K562 (cell line): ENCODE data around the gene SORBS2. TPM values are rescaled to one million over a fixed set of nuclear protein-coding genes. Genes with fewer than 3 reads are reported as not detected.

Source experiments
- ATAC-seq: fragments of 200-7000 bp; cut with Tn5 transposase; 3 replicates; pipeline ENCODE4 v1.9.1; 2020; ENCODE audit warnings: moderate library complexity
- BruUV-seq: library from RNA; stranded (reverse); fragments of 400-500 nt; replicated peaks from 2 replicates; lab custom pipeline; 2021; lab: Mats Ljungman, UMichigan
- CTCF ChIA-PET: fragments of 300-600 bp; formaldehyde crosslinking; extraction: SDS; loops from one replicate; lab custom pipeline; 2021; ENCODE audit warnings: low intra/inter-chr PET ratio; lab: Yijun Ruan, JAX
- POLR2A ChIA-PET: fragments of 300-600, 350-650 bp; sonication (Branson Sonifier 250); formaldehyde crosslinking; extraction: SDS; loops from one replicate; lab custom pipeline; 2021; ENCODE audit warnings: antibody characterized with exemption, inconsistent platforms; lab: Yijun Ruan, JAX
- DNase-seq, 4 experiments: peaks; one replicate each; pipeline versions ENCODE4 v3.0.0 to v3.0.0-alpha.2; 2011 to 2018; ENCODE audit warnings: low spot score in 3 of 4, mixed read lengths in 3 of 4; ENCODE audit errors: extremely low read depth in 1 of 4
- FAIRE-seq: peaks from 2 replicates; lab custom pipeline; 2011; peaks lifted over from hg19 to GRCh38; lab: Jason Lieb, UNC
- H2AFZ ChIP-seq: 2 replicates; pipeline ENCODE4 v1.6.0; 2011; ENCODE audit warnings: low read depth, low read length, control low read depth, inconsistent platforms
- H3K27ac ChIP-seq: fragments of 200-600 bp; 3 replicates; pipeline ENCODE4 v1.8.0; 2011; ENCODE audit warnings: low read depth, mild to moderate bottlenecking, control low read depth, inconsistent platforms, low read length, moderate library complexity, mixed read lengths; ENCODE audit errors: extremely low read depth
- H3K27me3 ChIP-seq, 2 experiments: fragments of 300-600 bp in 1 of 2; 2 replicates in 1 of 2; 3 replicates in 1 of 2; pipeline versions ENCODE4 v1.6.0 to v1.8.0; 2011; ENCODE audit warnings: inconsistent platforms in 2 of 2, low read length in 2 of 2, mild to moderate bottlenecking in 1 of 2, mixed read lengths in 1 of 2, moderate library complexity in 1 of 2; ENCODE audit not compliant: control insufficient read depth in 2 of 2, insufficient read depth in 2 of 2
- H3K36me3 ChIP-seq: fragments of 300-600 bp; 3 replicates; pipeline ENCODE4 v1.8.0; 2011; ENCODE audit warnings: mild to moderate bottlenecking, low read length, inconsistent platforms; ENCODE audit not compliant: control insufficient read depth, insufficient read depth
- H3K4me1 ChIP-seq, 2 experiments: fragments of 200-600 bp in 1 of 2; replicated peaks in 1 of 2; 2 replicates in 1 of 2; 3 replicates in 1 of 2; pipeline versions ENCODE4 v1.5.1 to v1.8.0; 2011; ENCODE audit warnings: inconsistent platforms in 2 of 2, low read length in 2 of 2, mild to moderate bottlenecking in 1 of 2, mixed read lengths in 1 of 2, moderate library complexity in 1 of 2; ENCODE audit not compliant: control insufficient read depth in 2 of 2, insufficient read depth in 2 of 2
- H3K4me2 ChIP-seq: 2 replicates; pipeline ENCODE4 v1.6.1; 2011; ENCODE audit warnings: low read length, control low read depth, inconsistent platforms, mixed read lengths; ENCODE audit not compliant: insufficient read depth
- H3K4me3 ChIP-seq: fragments of 200-600 bp; sonication (generic), shearing (Covaris generic); 2 replicates; pipeline ENCODE4 v1.5.1; 2016; ENCODE audit warnings: control low read depth, inconsistent platforms
- H3K79me2 ChIP-seq: fragments of 200-600 bp; 3 replicates; pipeline ENCODE4 v1.8.0; 2011; ENCODE audit warnings: low read length, inconsistent platforms; ENCODE audit not compliant: control insufficient read depth, insufficient read depth
- H3K9ac ChIP-seq, 2 experiments: 2 replicates each; pipeline versions ENCODE4 v1.6.0 to v1.6.1; 2011; ENCODE audit warnings: low read depth in 2 of 2, low read length in 2 of 2, control low read depth in 1 of 2, inconsistent platforms in 1 of 2, mild to moderate bottlenecking in 1 of 2, mixed read lengths in 1 of 2; ENCODE audit not compliant: insufficient read depth in 1 of 2
- H3K9me1 ChIP-seq: one replicate; pipeline ENCODE4 v1.6.0; 2011; ENCODE audit warnings: inconsistent platforms, mild to moderate bottlenecking, low read length, moderate library complexity; ENCODE audit not compliant: control insufficient read depth, insufficient read depth
- H3K9me3 ChIP-seq: replicated peaks from 2 replicates; pipeline ENCODE4 v1.5.1; 2011; ENCODE audit warnings: low read depth, low read length, inconsistent platforms; ENCODE audit not compliant: control insufficient read depth, insufficient read depth
- H4K20me1 ChIP-seq: replicated peaks from 2 replicates; pipeline ENCODE4 v1.6.1; 2011; ENCODE audit warnings: low read length, inconsistent platforms, mixed read lengths; ENCODE audit not compliant: control insufficient read depth, insufficient read depth
- BRD9 ChIP-seq: fragments of 450-650 bp; IDR thresholded peaks from 2 replicates; pipeline ENCODE4 v1.6.1; 2018; ENCODE audit warnings: low read depth; ENCODE audit not compliant: partially characterized antibody
- DACH1 ChIP-seq: fragments of 450-650 bp; IDR thresholded peaks from 2 replicates; pipeline ENCODE4 v1.6.1; 2018; ENCODE audit not compliant: partially characterized antibody
- EGR1 ChIP-seq: fragments of 450-650 bp; conservative IDR thresholded peaks from 2 replicates; pipeline ENCODE4 v1.6.1; 2017; ENCODE audit warnings: mild to moderate bottlenecking
- GTF2A2 ChIP-seq: IDR thresholded peaks from 2 replicates; pipeline ENCODE4 v1.6.1; 2016; ENCODE audit warnings: mild to moderate bottlenecking, missing genetic modification characterization, missing compliant biosample characterization
- KLF16 ChIP-seq: IDR thresholded peaks from 2 replicates; pipeline ENCODE4 v1.6.1; 2016; ENCODE audit warnings: antibody characterized with exemption
- NEUROD1 ChIP-seq: fragments of 150-350 bp; IDR thresholded peaks from 2 replicates; pipeline ENCODE4 v1.6.1; 2014; ENCODE audit warnings: borderline replicate concordance, low read length, low read depth; ENCODE audit not compliant: partially characterized antibody
- RBM22 ChIP-seq: fragments of 200-400 bp; formaldehyde crosslinking; IDR thresholded peaks from 2 replicates; pipeline ENCODE4 v1.6.1; 2018; ENCODE audit warnings: low read length, low read depth; ENCODE audit not compliant: poor library complexity, severe bottlenecking
- RBM25 ChIP-seq: fragments of 200-400 bp; formaldehyde crosslinking; IDR thresholded peaks from 2 replicates; pipeline ENCODE4 v1.6.1; 2018; ENCODE audit warnings: low read length, low read depth, moderate library complexity; ENCODE audit not compliant: severe bottlenecking
- SIN3B ChIP-seq: fragments of 450-650 bp; IDR thresholded peaks from 2 replicates; pipeline ENCODE4 v1.6.1; 2017; ENCODE audit warnings: low read depth, mild to moderate bottlenecking, moderate library complexity
- SNRNP70 ChIP-seq: fragments of 200-400 bp; formaldehyde crosslinking; optimal IDR thresholded peaks from 2 replicates; pipeline ENCODE3; 2017; ENCODE audit warnings: low read depth, low read length
- STAG1 ChIP-seq: sonication (generic); formaldehyde crosslinking; IDR thresholded peaks from 2 replicates; pipeline ENCODE4 v1.5.0; 2020; ENCODE audit warnings: missing genetic modification reagents, borderline replicate concordance
- XRCC3 ChIP-seq: fragments of 450-650 bp; IDR thresholded peaks from 2 replicates; pipeline ENCODE4 v1.6.1; 2017; ENCODE audit warnings: mild to moderate bottlenecking, moderate library complexity
- YY1 ChIP-seq, 3 experiments: IDR thresholded peaks; 2 replicates each; pipeline ENCODE4 v1.6.1; 2011; ENCODE audit warnings: low read length in 2 of 3, mild to moderate bottlenecking in 2 of 3, moderate library complexity in 2 of 3, borderline replicate concordance in 1 of 3, control low read depth in 1 of 3, low read depth in 1 of 3; ENCODE audit not compliant: insufficient read depth in 3 of 3, insufficient replicate concordance in 2 of 3, control insufficient read depth in 1 of 3, insufficient read length in 1 of 3; ENCODE audit errors: extremely low read depth in 1 of 3
- ZFP1 ChIP-seq: fragments of 450-650 bp; formaldehyde crosslinking; IDR thresholded peaks from 2 replicates; pipeline ENCODE4 v1.4.0; 2020; ENCODE audit warnings: mild to moderate bottlenecking, mixed read lengths
- ZNF175 ChIP-seq: fragments of 200-800 bp; sonication (Bioruptor generic); IDR thresholded peaks from 2 replicates; pipeline ENCODE4 v1.6.1; 2016; ENCODE audit warnings: low read depth, mild to moderate bottlenecking, missing genetic modification characterization, missing compliant biosample characterization
- ZNF197 ChIP-seq: fragments of 200-800 bp; sonication (Bioruptor generic); IDR thresholded peaks from 2 replicates; pipeline ENCODE4 v1.6.1; 2016; ENCODE audit warnings: low read depth, missing genetic modification characterization, missing compliant biosample characterization
- ZNF239 ChIP-seq: fragments of 250-450 bp; sonication (Bioruptor Pico); IDR thresholded peaks from 2 replicates; pipeline ENCODE4 v1.4.0; 2020; ENCODE audit warnings: mild to moderate bottlenecking
- ZNF282 ChIP-seq: sonication (generic); formaldehyde crosslinking; IDR thresholded peaks from 2 replicates; pipeline ENCODE4 v1.8.1; 2023; ENCODE audit warnings: missing genetic modification reagents
- ZZZ3 ChIP-seq: fragments of 450-650 bp; IDR thresholded peaks from 2 replicates; pipeline ENCODE4 v1.6.1; 2016; ENCODE audit warnings: antibody characterized with exemption, mild to moderate bottlenecking, moderate library complexity
- WGBS: fragments of 100-300 bp; shearing (Covaris generic); methylation state at CpG from one replicate; pipeline ENCODE4 v1.1.6; 2016; ENCODE audit warnings: low coverage, mixed read lengths; ENCODE audit not compliant: insufficient coverage; ENCODE audit errors: missing lambda C conversion rate; 5-methylcytosine and 5-hydroxymethylcytosine counted together
- in situ Hi-C: fragments of 300-500 bp; cut with MboI; formaldehyde crosslinking; loops from 4 replicates; pipeline ENCODE4 v1.15.0; 2018; ENCODE audit warnings: inconsistent platforms, mixed read lengths
- intact Hi-C: fragments of 100-400 bp; cut with micrococcal nuclease; formaldehyde crosslinking; loops from 2 replicates; pipeline ENCODE4 v1.14.2; 2022
- polyA plus RNA-seq, 8 experiments: library from polyadenylated mRNA; depleted of rRNA in 4 of 8; stranded (reverse) in 5 of 8; unstranded in 3 of 8; fragments of >200 nt; fragmentation: Nextera tagmentation in 2 of 8; fragmentation: Illumina TruSeq in 1 of 8; extraction: Ambion mirVana in 2 of 8; extraction: Trizol in 1 of 8; gene quantifications; 2 replicates each; pipeline versions ENCODE4 v1.2.1 to v1.2.3, GENCODE V29; 2011 to 2014; ENCODE audit warnings: inconsistent platforms in 1 of 8, missing spikeins in 1 of 8
- total RNA-seq, 7 experiments: library from RNA; depleted of rRNA in 6 of 7; stranded (reverse); fragments of >200 nt in 6 of 7; fragmentation: Illumina TruSeq in 2 of 7; extraction: Trizol in 2 of 7; gene quantifications; 2 replicates each; pipeline versions ENCODE4 v1.2.1 to v1.2.3, GENCODE V29; 2011 to 2021; ENCODE audit warnings: low replicate concordance in 1 of 7
- TF ChIP-seq, protein P1 (sequence below), 2 experiments: fragments of 450-650 bp; conservative IDR thresholded peaks; 2 replicates each; pipeline ENCODE4 v1.6.1; 2017; ENCODE audit warnings: mild to moderate bottlenecking in 2 of 2, moderate library complexity in 2 of 2
- TF ChIP-seq, protein P2 (sequence below): fragments of 450-650 bp; IDR thresholded peaks from one replicate; pipeline ENCODE4 v1.6.1; 2018; ENCODE audit warnings: mild to moderate bottlenecking, moderate library complexity; ENCODE audit not compliant: partially characterized antibody

SORBS2 gene
- total and polyA plus RNA-seq, 9 of the 15 experiments (the other 6 are each of a cell fraction or from before 2014, with no cell fraction given) = 0.29 TPM; not detected in 8

DNA sequence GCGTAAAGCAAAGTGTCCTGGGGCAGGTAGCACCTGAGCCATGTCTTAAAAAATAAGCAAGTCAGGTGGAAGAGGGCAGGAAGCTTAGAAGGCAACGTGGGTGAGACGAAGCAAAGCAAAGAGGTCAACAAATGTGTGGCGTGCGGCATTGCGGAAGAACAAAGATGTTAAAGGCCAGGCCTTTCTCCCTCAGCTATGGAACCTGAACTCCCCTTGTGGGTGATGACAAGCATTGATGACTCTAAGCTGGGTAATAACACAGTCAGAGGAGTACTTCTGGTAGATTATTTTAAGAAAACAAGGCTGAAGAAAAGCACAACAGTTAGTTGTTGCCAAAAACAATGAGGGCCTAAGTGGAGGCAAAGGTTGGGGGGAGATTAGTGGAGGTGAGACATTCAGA is 29.0 kb upstream of the SORBS2 start (continued):
- TF ChIP-seq XRCC3 = no peak
- TF ChIP-seq SNRNP70 = no peak

DNA sequence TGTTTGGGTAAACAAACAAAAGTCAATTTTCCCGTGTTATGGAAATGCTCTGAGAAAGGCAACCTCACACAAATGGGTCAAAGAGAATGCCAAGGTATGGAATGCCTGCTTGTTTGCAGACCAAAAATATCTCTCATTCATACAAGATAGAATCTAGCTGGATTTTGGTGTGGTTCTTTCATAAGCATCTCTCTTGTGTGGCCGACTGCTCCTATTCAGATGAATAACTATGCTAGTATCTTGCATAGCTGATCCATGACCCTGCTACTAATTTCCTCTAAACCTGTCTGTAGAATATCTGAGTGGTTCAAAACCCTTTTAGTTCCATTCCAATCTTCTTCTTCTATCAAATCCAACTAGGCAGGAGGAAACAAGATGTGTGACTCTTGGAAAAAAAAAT is 28.2 kb upstream of the SORBS2 start:
- no peaks in the 10 kb centered on the region for H3K36me3 ChIP-seq
- FAIRE-seq (no peak), DNase-seq (no peak), ATAC-seq (no peak)
- H3K79me2 ChIP-seq = no peaks in the 10 kb centered on the region
- no peak overlapping the region for H2AFZ ChIP-seq
- H3K27me3 ChIP-seq = peaks cover 2 to 11% of the 10 kb centered on the region in 2 experiments; a peak in 2 of 5 replicates
- 0% methylated on average over 2 of the region's 2 CpGs for WGBS
- in situ Hi-C loops = no loop called here
- H3K4me3 ChIP-seq = no peak overlapping the region
- H3K9ac ChIP-seq = no peak overlapping the region
- H4K20me1 ChIP-seq = no peaks in the 10 kb centered on the region
- no peaks in the 10 kb centered on the region for H3K9me1 ChIP-seq
- H3K9me3 ChIP-seq = no peaks in the 10 kb centered on the region
- no TSS peak for BruUV-seq
- ChIA-PET POLR2A (no interaction called here), CTCF (no interaction called here)
- H3K4me1 ChIP-seq = no peaks in the 10 kb centered on the region
- H3K27ac ChIP-seq = no peak overlapping the region
- intact Hi-C loops = no loop called here
- no peak overlapping the region for H3K4me2 ChIP-seq
- TF ChIP-seq ZFP1 (no peak), ZNF197 (no peak), ZNF282 (no peak), ZNF239 (no peak), RBM22 (no peak), GTF2A2 (tag) (no peak), ZNF175 (CRISPR knock-in tag) (no peak), RBM25 (no peak), ZZZ3 (no peak), DACH1 (no peak), KLF16 (no peak), SIN3B (no peak), BRD9 (no peak), EGR1 (no peak), STAG1 (no peak), YY1 (IDR thresholded peaks at IDR 0.05; ENCODE audit: borderline replicate concordance in 1 of 3, control insufficient read depth in 1 of 3, extremely low read depth in 1 of 3, insufficient read depth in 3 of 3, insufficient read length in 1 of 3, insufficient replicate concordance in 2 of 3, low read depth in 1 of 3, low read length in 2 of 3) (no peak), NEUROD1 (no peak)
- TF ChIP-seq, protein P1, sequence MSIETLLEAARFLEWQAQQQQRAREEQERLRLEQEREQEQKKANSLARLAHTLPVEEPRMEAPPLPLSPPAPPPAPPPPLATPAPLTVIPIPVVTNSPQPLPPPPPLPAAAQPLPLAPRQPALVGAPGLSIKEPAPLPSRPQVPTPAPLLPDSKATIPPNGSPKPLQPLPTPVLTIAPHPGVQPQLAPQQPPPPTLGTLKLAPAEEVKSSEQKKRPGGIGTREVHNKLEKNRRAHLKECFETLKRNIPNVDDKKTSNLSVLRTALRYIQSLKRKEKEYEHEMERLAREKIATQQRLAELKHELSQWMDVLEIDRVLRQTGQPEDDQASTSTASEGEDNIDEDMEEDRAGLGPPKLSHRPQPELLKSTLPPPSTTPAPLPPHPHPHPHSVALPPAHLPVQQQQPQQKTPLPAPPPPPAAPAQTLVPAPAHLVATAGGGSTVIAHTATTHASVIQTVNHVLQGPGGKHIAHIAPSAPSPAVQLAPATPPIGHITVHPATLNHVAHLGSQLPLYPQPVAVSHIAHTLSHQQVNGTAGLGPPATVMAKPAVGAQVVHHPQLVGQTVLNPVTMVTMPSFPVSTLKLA (conservative IDR thresholded peaks at IDR 0.05) = no peak
- TF ChIP-seq, protein P2, sequence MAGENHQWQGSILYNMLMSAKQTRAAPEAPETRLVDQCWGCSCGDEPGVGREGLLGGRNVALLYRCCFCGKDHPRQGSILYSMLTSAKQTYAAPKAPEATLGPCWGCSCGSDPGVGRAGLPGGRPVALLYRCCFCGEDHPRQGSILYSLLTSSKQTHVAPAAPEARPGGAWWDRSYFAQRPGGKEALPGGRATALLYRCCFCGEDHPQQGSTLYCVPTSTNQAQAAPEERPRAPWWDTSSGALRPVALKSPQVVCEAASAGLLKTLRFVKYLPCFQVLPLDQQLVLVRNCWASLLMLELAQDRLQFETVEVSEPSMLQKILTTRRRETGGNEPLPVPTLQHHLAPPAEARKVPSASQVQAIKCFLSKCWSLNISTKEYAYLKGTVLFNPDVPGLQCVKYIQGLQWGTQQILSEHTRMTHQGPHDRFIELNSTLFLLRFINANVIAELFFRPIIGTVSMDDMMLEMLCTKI = no peak
